Panc1 (cell line): Measurements from ENCODE around the gene ADD1. TPM values are rescaled to one million over a fixed set of nuclear protein-coding genes. Genes with fewer than 3 reads are reported as not detected.

ENCODE experiments used
- ATAC-seq: fragments of 200-7000 bp; cut with Tn5 transposase; 2 replicates; pipeline ENCODE4 v1.9.1; 2020; ENCODE audit warnings: mild to moderate bottlenecking, moderate library complexity
- BruUV-seq: library from RNA; stranded (reverse); fragments of 400-500 nt; replicated peaks from 2 replicates; lab custom pipeline; 2021; lab: Mats Ljungman, UMichigan
- CTCF ChIA-PET: fragments of 300-600 bp; sonication (Branson Sonifier 250); formaldehyde crosslinking; loops from one replicate; lab custom pipeline; 2022; ENCODE audit warnings: antibody characterized with exemption; lab: Charles Lee
- POLR2A ChIA-PET: fragments of 300-600 bp; sonication (Branson Sonifier 250); formaldehyde crosslinking; loops from one replicate; lab custom pipeline; 2022; ENCODE audit warnings: antibody characterized with exemption; lab: Charles Lee
- DNase-seq: peaks from one replicate; pipeline ENCODE4 v3.0.0-alpha.2; 2010; ENCODE audit warnings: low read depth, low spot score
- H3K27ac ChIP-seq: 2 replicates; pipeline ENCODE4 v1.5.1; 2011; ENCODE audit warnings: mild to moderate bottlenecking, low read length, inconsistent platforms
- H3K27me3 ChIP-seq: fragments of 200-500 bp; sonication (Bioruptor generic); 2 replicates; pipeline ENCODE4 v1.6.0; 2014; ENCODE audit warnings: low read length, inconsistent platforms; ENCODE audit not compliant: control insufficient read depth, insufficient read depth
- H3K36me3 ChIP-seq: fragments of 200-500 bp; sonication (Bioruptor generic); 2 replicates; pipeline ENCODE4 v1.5.1; 2014; ENCODE audit warnings: inconsistent platforms, mild to moderate bottlenecking, low read length, moderate library complexity; ENCODE audit not compliant: control insufficient read depth, insufficient read depth
- H3K4me1 ChIP-seq: 2 replicates; pipeline ENCODE4 v1.5.1; 2011; ENCODE audit warnings: inconsistent platforms, mild to moderate bottlenecking, low read length, moderate library complexity; ENCODE audit not compliant: control insufficient read depth, insufficient read depth
- H3K4me3 ChIP-seq, 2 experiments: 2 replicates each; pipeline ENCODE4 v1.5.1; 2011 to 2012; ENCODE audit warnings: low read depth in 2 of 2, low read length in 2 of 2, mild to moderate bottlenecking in 2 of 2, inconsistent platforms in 1 of 2, moderate library complexity in 1 of 2
- H3K9me3 ChIP-seq: fragments of 200-500 bp; sonication (Bioruptor generic); 2 replicates; pipeline ENCODE4 v1.5.1; 2014; ENCODE audit warnings: low read depth, mild to moderate bottlenecking, inconsistent platforms, low read length, moderate library complexity; ENCODE audit not compliant: control insufficient read depth, insufficient read depth
- POLR2AphosphoS5 ChIP-seq: IDR thresholded peaks from 2 replicates; pipeline ENCODE4 v1.6.1; 2012; ENCODE audit warnings: mild to moderate bottlenecking, low read depth, low read length, moderate library complexity
- REST ChIP-seq, 2 experiments: IDR thresholded peaks; 2 replicates each; pipeline ENCODE4 v1.6.1; 2011 to 2012; ENCODE audit warnings: low read depth in 2 of 2, control low read depth in 1 of 2, low read length in 1 of 2, mild to moderate bottlenecking in 1 of 2, moderate library complexity in 1 of 2; ENCODE audit not compliant: insufficient read depth in 1 of 2
- SIN3A ChIP-seq: IDR thresholded peaks from 2 replicates; pipeline ENCODE4 v1.6.1; 2012; ENCODE audit warnings: low read depth, mild to moderate bottlenecking, low read length, moderate library complexity, borderline replicate concordance; ENCODE audit not compliant: insufficient read depth
- TCF7L2 ChIP-seq: IDR thresholded peaks from 2 replicates; pipeline ENCODE4 v1.6.1; 2011; ENCODE audit warnings: mild to moderate bottlenecking, low read depth, low read length, inconsistent platforms
- in situ Hi-C: cut with HindIII; loops from 2 replicates; pipeline ENCODE4 v1.10.0; 2016; ENCODE audit warnings: low sequenced_read_pairs, low pct_unique_long_range_greater_than_20kb
- intact Hi-C: fragments of 100-400 bp; cut with micrococcal nuclease; formaldehyde crosslinking; loops from one replicate; pipeline ENCODE4 v1.10.0; 2022; ENCODE audit not compliant: unreplicated experiment
- total RNA-seq: library from RNA; stranded (reverse); gene quantifications from one replicate; pipeline ENCODE4 v1.2.1, GENCODE V29; 2021; ENCODE audit not compliant: unreplicated experiment
- TF ChIP-seq, protein P1 (sequence below): fragments of 450-650 bp; IDR thresholded peaks from 2 replicates; pipeline ENCODE4 v1.5.1; 2017; ENCODE audit warnings: mild to moderate bottlenecking

The ADD1 gene
- total RNA-seq, 1 experiment from 2014 or later: 158 TPM

DNA sequence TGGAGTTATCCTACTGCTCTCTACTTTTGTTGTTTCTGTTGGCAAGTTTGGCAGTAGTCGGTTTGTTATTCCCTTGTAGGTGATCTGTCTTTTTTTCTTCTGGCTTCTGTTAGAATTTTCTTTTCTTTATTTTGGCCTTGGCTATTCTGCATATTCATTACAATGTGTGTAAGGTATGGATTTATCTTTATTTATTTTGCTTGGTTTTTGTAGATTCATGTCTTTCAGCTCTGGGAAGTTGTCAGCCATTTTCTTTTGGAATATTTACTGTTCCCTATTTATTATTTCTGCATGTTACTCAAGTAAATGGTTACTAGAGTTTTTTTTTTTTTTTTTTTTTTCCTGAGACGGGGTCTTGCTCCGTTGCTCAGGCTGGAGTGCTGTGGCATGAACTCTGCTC is 12.6 kb downstream of the ADD1 start:
- POLR2A ChIA-PET: no interaction called here

GRCh38 chr4:2857349-2857927 is 13.8 kb downstream of the ADD1 start:
- POLR2A ChIA-PET: no interaction called here
- Histone ChIP-seq H3K4me3 (no peak overlapping the region), H3K36me3 (no peaks in the 10 kb centered on the region; the same call in 1 of the 2 replicates), H3K27me3 (no peaks in the 10 kb centered on the region), H3K9me3 (no peaks in the 10 kb centered on the region), H3K27ac (no peak overlapping the region), H3K4me1 (peaks cover 32% of the 10 kb centered on the region)
- TF ChIP-seq, protein P1, sequence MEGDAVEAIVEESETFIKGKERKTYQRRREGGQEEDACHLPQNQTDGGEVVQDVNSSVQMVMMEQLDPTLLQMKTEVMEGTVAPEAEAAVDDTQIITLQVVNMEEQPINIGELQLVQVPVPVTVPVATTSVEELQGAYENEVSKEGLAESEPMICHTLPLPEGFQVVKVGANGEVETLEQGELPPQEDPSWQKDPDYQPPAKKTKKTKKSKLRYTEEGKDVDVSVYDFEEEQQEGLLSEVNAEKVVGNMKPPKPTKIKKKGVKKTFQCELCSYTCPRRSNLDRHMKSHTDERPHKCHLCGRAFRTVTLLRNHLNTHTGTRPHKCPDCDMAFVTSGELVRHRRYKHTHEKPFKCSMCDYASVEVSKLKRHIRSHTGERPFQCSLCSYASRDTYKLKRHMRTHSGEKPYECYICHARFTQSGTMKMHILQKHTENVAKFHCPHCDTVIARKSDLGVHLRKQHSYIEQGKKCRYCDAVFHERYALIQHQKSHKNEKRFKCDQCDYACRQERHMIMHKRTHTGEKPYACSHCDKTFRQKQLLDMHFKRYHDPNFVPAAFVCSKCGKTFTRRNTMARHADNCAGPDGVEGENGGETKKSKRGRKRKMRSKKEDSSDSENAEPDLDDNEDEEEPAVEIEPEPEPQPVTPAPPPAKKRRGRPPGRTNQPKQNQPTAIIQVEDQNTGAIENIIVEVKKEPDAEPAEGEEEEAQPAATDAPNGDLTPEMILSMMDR: no peak
- TF ChIP-seq TCF7L2: no peak
- TF ChIP-seq SIN3A: no peak
- TF ChIP-seq REST (IDR thresholded peaks at IDR 0.05; ENCODE audit: insufficient read depth in 1 of 2, low read depth in 2 of 2, low read length in 1 of 2): no peak
- TF ChIP-seq POLR2AphosphoS5: no peak
- ATAC-seq (no peak), DNase-seq (no peak)
- intact Hi-C loops (no loop called here), in situ Hi-C loops (no loop called here)
- CTCF ChIA-PET: no interaction called here
- no TSS peak for BruUV-seq

More for the DNA sequence above, 12.6 kb downstream of the ADD1 start:
- in situ Hi-C loops: no loop called here
- BruUV-seq: no TSS peak
- DNase-seq: no peak
- TF ChIP-seq REST (IDR thresholded peaks at IDR 0.05; ENCODE audit: insufficient read depth in 1 of 2, low read depth in 2 of 2, low read length in 1 of 2): no peak
- no peak for TF ChIP-seq SIN3A
- TF ChIP-seq, protein P1: no peak
- TF ChIP-seq TCF7L2: no peak
- TF ChIP-seq POLR2AphosphoS5: no peak
- ATAC-seq: no peak
- CTCF ChIA-PET: no interaction called here
- Histone ChIP-seq H3K27ac (no peak overlapping the region), H3K4me1 (peaks cover 24% of the 10 kb centered on the region), H3K4me3 (no peak overlapping the region), H3K27me3 (no peaks in the 10 kb centered on the region), H3K36me3 (no peaks in the 10 kb centered on the region; the same call in 1 of the 2 replicates), H3K9me3 (no peaks in the 10 kb centered on the region)
- intact Hi-C loops: no loop called here
